WTC11 (cell line): ENCODE measurements around the gene ATG101. TPM values are rescaled to one million over a fixed set of nuclear protein-coding genes. Genes with fewer than 3 reads are reported as not detected.

Source experiments
- ATAC-seq: fragments of 200-7000 bp; cut with Tn5 transposase; 2 replicates; pipeline ENCODE4 v1.10.0; 2021; ENCODE audit warnings: mild to moderate bottlenecking, moderate library complexity
- CTCF ChIA-PET: fragments of 300-600 bp; sonication (Branson Sonifier 250); formaldehyde crosslinking; loops from one replicate; lab custom pipeline; 2021; ENCODE audit warnings: antibody characterized with exemption; lab: Charles Lee
- POLR2A ChIA-PET: fragments of 350-600 bp; sonication (Branson Sonifier 250); formaldehyde crosslinking; loops from one replicate; lab custom pipeline; 2021; ENCODE audit warnings: antibody characterized with exemption; lab: Charles Lee
- DNase-seq: peaks from one replicate; pipeline ENCODE4 v3.0.0; 2021; ENCODE audit warnings: low spot score
- H3K27ac Mint-ChIP-seq: 2 replicates; pipeline ENCODE4 v1.8.0; 2021; ENCODE audit warnings: mixed read lengths
- H3K27me3 Mint-ChIP-seq: 2 replicates; pipeline ENCODE4 v1.8.0; 2021; ENCODE audit warnings: low read depth, mild to moderate bottlenecking, moderate library complexity, mixed read lengths
- H3K36me3 Mint-ChIP-seq: 2 replicates; pipeline ENCODE4 v1.8.0; 2021; ENCODE audit warnings: mixed read lengths
- H3K4me1 Mint-ChIP-seq: 2 replicates; pipeline ENCODE4 v1.8.0; 2022; ENCODE audit warnings: mixed read lengths
- H3K4me3 Mint-ChIP-seq: 2 replicates; pipeline ENCODE4 v1.8.0; 2021; ENCODE audit warnings: mild to moderate bottlenecking, moderate library complexity, mixed read lengths
- H3K9me3 Mint-ChIP-seq: 2 replicates; pipeline ENCODE4 v1.8.0; 2021; ENCODE audit warnings: mixed read lengths
- AR ChIP-seq: fragments of 250-450 bp; sonication (Bioruptor Pico); IDR thresholded peaks from 2 replicates; pipeline ENCODE4 v1.9.0; 2021; ENCODE audit warnings: mild to moderate bottlenecking
- ARID4B ChIP-seq: sonication (generic); formaldehyde crosslinking; IDR thresholded peaks from 2 replicates; pipeline ENCODE4 v1.8.0; 2023; ENCODE audit warnings: missing genetic modification reagents, mild to moderate bottlenecking, borderline replicate concordance
- ATF6 ChIP-seq: sonication (generic); formaldehyde crosslinking; IDR thresholded peaks from 2 replicates; pipeline ENCODE4 v1.8.1; 2023; ENCODE audit warnings: mild to moderate bottlenecking, missing genetic modification reagents
- CREB1 ChIP-seq: sonication (generic); formaldehyde crosslinking; IDR thresholded peaks from 2 replicates; pipeline ENCODE4 v1.8.0; 2023; ENCODE audit warnings: mild to moderate bottlenecking, missing genetic modification reagents
- CREM ChIP-seq: sonication (generic); formaldehyde crosslinking; IDR thresholded peaks from 2 replicates; pipeline ENCODE4 v1.8.1; 2022; ENCODE audit warnings: mild to moderate bottlenecking, missing genetic modification reagents, moderate library complexity
- ETV6 ChIP-seq: sonication (generic); formaldehyde crosslinking; IDR thresholded peaks from 2 replicates; pipeline ENCODE4 v1.8.1; 2022; ENCODE audit warnings: mild to moderate bottlenecking, missing genetic modification reagents
- GABPB1 ChIP-seq: sonication (generic); formaldehyde crosslinking; IDR thresholded peaks from 2 replicates; pipeline ENCODE4 v1.8.1; 2023; ENCODE audit warnings: mild to moderate bottlenecking, missing genetic modification reagents
- JAZF1 ChIP-seq: fragments of 250-450 bp; sonication (Bioruptor Pico); IDR thresholded peaks from 2 replicates; pipeline ENCODE4 v1.9.0; 2021; ENCODE audit warnings: moderate library complexity, mild to moderate bottlenecking, inconsistent platforms
- NR3C1 ChIP-seq: sonication (generic); formaldehyde crosslinking; conservative IDR thresholded peaks from 2 replicates; pipeline ENCODE4 v1.8.1; 2023; ENCODE audit warnings: low read depth, mild to moderate bottlenecking, missing genetic modification reagents
- RORB ChIP-seq: fragments of 250-450 bp; sonication (Bioruptor Pico); IDR thresholded peaks from 2 replicates; pipeline ENCODE4 v1.9.0; 2021; ENCODE audit warnings: mild to moderate bottlenecking
- SMAD4 ChIP-seq: sonication (generic); formaldehyde crosslinking; IDR thresholded peaks from 2 replicates; pipeline ENCODE4 v1.8.0; 2022; ENCODE audit warnings: mild to moderate bottlenecking, missing genetic modification reagents
- STAT6 ChIP-seq: sonication (generic); formaldehyde crosslinking; conservative IDR thresholded peaks from 2 replicates; pipeline ENCODE4 v1.8.1; 2023; ENCODE audit warnings: mild to moderate bottlenecking, low read depth, missing genetic modification reagents, moderate library complexity
- TP53 ChIP-seq: sonication (generic); formaldehyde crosslinking; IDR thresholded peaks from 2 replicates; pipeline ENCODE4 v1.8.1; 2023; ENCODE audit warnings: mild to moderate bottlenecking, missing genetic modification reagents
- ZNF219 ChIP-seq: sonication (generic); formaldehyde crosslinking; IDR thresholded peaks from 2 replicates; pipeline ENCODE4 v1.8.0; 2023; ENCODE audit warnings: missing genetic modification reagents, mild to moderate bottlenecking, borderline replicate concordance
- ZNF281 ChIP-seq: sonication (generic); formaldehyde crosslinking; IDR thresholded peaks from 2 replicates; pipeline ENCODE4 v1.8.0; 2023; ENCODE audit warnings: mild to moderate bottlenecking, missing genetic modification reagents
- ZNF512 ChIP-seq: sonication (generic); formaldehyde crosslinking; IDR thresholded peaks from 2 replicates; pipeline ENCODE4 v1.8.1; 2022; ENCODE audit warnings: missing genetic modification reagents, borderline replicate concordance
- total RNA-seq: library from RNA; stranded (reverse); gene quantifications from 3 replicates; pipeline ENCODE4 v1.2.3, GENCODE V29; 2021
- TF ChIP-seq, protein P1 (sequence below): sonication (generic); formaldehyde crosslinking; IDR thresholded peaks from 2 replicates; pipeline ENCODE4 v1.8.0; 2022; ENCODE audit warnings: mild to moderate bottlenecking, missing genetic modification reagents
- TF ChIP-seq, protein P2 (sequence below): fragments of 200-600 bp; IDR thresholded peaks from 2 replicates; pipeline ENCODE4 v1.8.0; 2022; ENCODE audit warnings: antibody characterized with exemption

ATG101 gene
- total RNA-seq, 1 experiment from 2014 or later, result 52.1 TPM

- DNase-seq (no peak), ATAC-seq (no peak)
- TF ChIP-seq, protein P1, sequence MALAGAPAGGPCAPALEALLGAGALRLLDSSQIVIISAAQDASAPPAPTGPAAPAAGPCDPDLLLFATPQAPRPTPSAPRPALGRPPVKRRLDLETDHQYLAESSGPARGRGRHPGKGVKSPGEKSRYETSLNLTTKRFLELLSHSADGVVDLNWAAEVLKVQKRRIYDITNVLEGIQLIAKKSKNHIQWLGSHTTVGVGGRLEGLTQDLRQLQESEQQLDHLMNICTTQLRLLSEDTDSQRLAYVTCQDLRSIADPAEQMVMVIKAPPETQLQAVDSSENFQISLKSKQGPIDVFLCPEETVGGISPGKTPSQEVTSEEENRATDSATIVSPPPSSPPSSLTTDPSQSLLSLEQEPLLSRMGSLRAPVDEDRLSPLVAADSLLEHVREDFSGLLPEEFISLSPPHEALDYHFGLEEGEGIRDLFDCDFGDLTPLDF (CRISPR knock-in tag), result no peak
- TF ChIP-seq AR (CRISPR knock-in tag), result no peak
- TF ChIP-seq SMAD4 (CRISPR knock-in tag), result no peak
- no peak for TF ChIP-seq ARID4B
- TF ChIP-seq STAT6 (CRISPR knock-in tag), result no peak
- no peak for TF ChIP-seq GABPB1 (CRISPR knock-in tag)
- TF ChIP-seq ZNF281 (CRISPR knock-in tag), result no peak
- no peak for TF ChIP-seq JAZF1
- TF ChIP-seq ZNF512 (CRISPR knock-in tag), result no peak
- TF ChIP-seq CREM (CRISPR knock-in tag), result no peak
- TF ChIP-seq ATF6 (CRISPR knock-in tag), result no peak
- no peak for TF ChIP-seq ZNF219
- TF ChIP-seq NR3C1 (CRISPR knock-in tag), result no peak
- TF ChIP-seq, protein P2, sequence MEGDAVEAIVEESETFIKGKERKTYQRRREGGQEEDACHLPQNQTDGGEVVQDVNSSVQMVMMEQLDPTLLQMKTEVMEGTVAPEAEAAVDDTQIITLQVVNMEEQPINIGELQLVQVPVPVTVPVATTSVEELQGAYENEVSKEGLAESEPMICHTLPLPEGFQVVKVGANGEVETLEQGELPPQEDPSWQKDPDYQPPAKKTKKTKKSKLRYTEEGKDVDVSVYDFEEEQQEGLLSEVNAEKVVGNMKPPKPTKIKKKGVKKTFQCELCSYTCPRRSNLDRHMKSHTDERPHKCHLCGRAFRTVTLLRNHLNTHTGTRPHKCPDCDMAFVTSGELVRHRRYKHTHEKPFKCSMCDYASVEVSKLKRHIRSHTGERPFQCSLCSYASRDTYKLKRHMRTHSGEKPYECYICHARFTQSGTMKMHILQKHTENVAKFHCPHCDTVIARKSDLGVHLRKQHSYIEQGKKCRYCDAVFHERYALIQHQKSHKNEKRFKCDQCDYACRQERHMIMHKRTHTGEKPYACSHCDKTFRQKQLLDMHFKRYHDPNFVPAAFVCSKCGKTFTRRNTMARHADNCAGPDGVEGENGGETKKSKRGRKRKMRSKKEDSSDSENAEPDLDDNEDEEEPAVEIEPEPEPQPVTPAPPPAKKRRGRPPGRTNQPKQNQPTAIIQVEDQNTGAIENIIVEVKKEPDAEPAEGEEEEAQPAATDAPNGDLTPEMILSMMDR, result no peak
- TF ChIP-seq ETV6 (CRISPR knock-in tag), result no peak
- TF ChIP-seq CREB1 (CRISPR knock-in tag), result no peak
- no peak for TF ChIP-seq TP53 (CRISPR knock-in tag)
- TF ChIP-seq RORB (CRISPR knock-in tag), result no peak
- peaks cover 19% of the 10 kb centered on the region for H3K4me1 Mint-ChIP-seq
- ChIA-PET CTCF (interaction anchor here (1.0 to 6.6 kb wide), 4 partner anchors 21 to 75 kb away, joined by 3 to 57 read pairs (median 6); no protein-coding TSS in a partner anchor), POLR2A (interaction anchor here (0.8 kb wide), 1 partner anchor 10 kb away, joined by 4 read pairs; no protein-coding TSS in a partner anchor)
- H3K36me3 Mint-ChIP-seq, result no peaks in the 10 kb centered on the region
- no peaks in the 10 kb centered on the region for H3K9me3 Mint-ChIP-seq
- no peak overlapping the region for H3K27ac Mint-ChIP-seq
- H3K27me3 Mint-ChIP-seq, result peaks cover 41% of the 10 kb centered on the region
- H3K4me3 Mint-ChIP-seq, result no peak overlapping the region
Measured at GRCh38 chr12:52046859-52047258, 22.9 kb upstream of the ATG101 start.
